ENCODE results near the gene FFAR2.

The FFAR2 gene

GRCh38 chr19:35403116-35403760 lies 44.8 kb upstream of the FFAR2 start:
- no peak for DNase-seq (ENCODE audit: low spot score)
- H3K27ac ChIP-seq: no peak overlapping the region
- POLR2A ChIA-PET (ENCODE audit: low non-redundant PET): interaction anchor here (0.6 kb wide), 1 partner anchor 286 kb away, joined by 4 read pairs; no protein-coding TSS in a partner anchor
- CTCF ChIA-PET: no interaction called here
- TF ChIP-seq CTCF (conservative IDR thresholded peaks at IDR 0.05; ENCODE audit: low read depth): no peak

- TF ChIP-seq CTCF (conservative IDR thresholded peaks at IDR 0.05; ENCODE audit: low read depth): no peak
- H3K27ac ChIP-seq: peak overlapping the region; percentile 83
- ChIA-PET CTCF (interaction anchor here (0.5 to 0.7 kb wide), 2 partner anchors 54 to 95 kb away, joined by 3 to 6 read pairs; no protein-coding TSS in a partner anchor), POLR2A (ENCODE audit: low non-redundant PET) (no interaction called here)
- DNase-seq (ENCODE audit: low spot score): peak; percentile 90
These were observed 43.0 kb upstream of the FFAR2 start for GRCh38 chr19:35404879-35405622.

- ChIA-PET CTCF (no interaction called here), POLR2A (ENCODE audit: low non-redundant PET) (no interaction called here)
- H3K27ac ChIP-seq: no peak overlapping the region
- TF ChIP-seq CTCF (conservative IDR thresholded peaks at IDR 0.05; ENCODE audit: low read depth): no peak
- no peak for DNase-seq (ENCODE audit: low spot score)
These were observed 40.4 kb upstream of the FFAR2 start for GRCh38 chr19:35407619-35408018.

- ChIA-PET POLR2A (ENCODE audit: low non-redundant PET) (no interaction called here), CTCF (no interaction called here)
- no peak for DNase-seq (ENCODE audit: low spot score)
- no peak overlapping the region for H3K27ac ChIP-seq
- TF ChIP-seq CTCF (conservative IDR thresholded peaks at IDR 0.05; ENCODE audit: low read depth): no peak
These were observed 39.5 kb upstream of the FFAR2 start for GRCh38 chr19:35408284-35409171.

GRCh38 chr19:35409191-35409590 lies 38.9 kb upstream of the FFAR2 start:
- no peak for DNase-seq (ENCODE audit: low spot score)
- H3K27ac ChIP-seq: no peak overlapping the region
- ChIA-PET POLR2A (ENCODE audit: low non-redundant PET) (no interaction called here), CTCF (no interaction called here)
- no peak for TF ChIP-seq CTCF (conservative IDR thresholded peaks at IDR 0.05; ENCODE audit: low read depth)

- no peak overlapping the region for H3K27ac ChIP-seq
- CTCF ChIA-PET: interaction anchor here (0.6 kb wide), 1 partner anchor 15 kb away, joined by 4 read pairs; no protein-coding TSS in a partner anchor
- POLR2A ChIA-PET (ENCODE audit: low non-redundant PET): no interaction called here
- TF ChIP-seq CTCF (conservative IDR thresholded peaks at IDR 0.05; ENCODE audit: low read depth): no peak
- no peak for DNase-seq (ENCODE audit: low spot score)
These were observed 37.6 kb upstream of the FFAR2 start for GRCh38 chr19:35410487-35410886.
